T-helper 2 cell (primary cell): ENCODE data around the gene CORO2B.

Experiments used
- DNase-seq, 5 experiments: peaks; one replicate each; pipeline versions ENCODE4 v3.0.0 to v3.0.0-alpha.2; 2012 to 2022

CORO2B gene

DNA sequence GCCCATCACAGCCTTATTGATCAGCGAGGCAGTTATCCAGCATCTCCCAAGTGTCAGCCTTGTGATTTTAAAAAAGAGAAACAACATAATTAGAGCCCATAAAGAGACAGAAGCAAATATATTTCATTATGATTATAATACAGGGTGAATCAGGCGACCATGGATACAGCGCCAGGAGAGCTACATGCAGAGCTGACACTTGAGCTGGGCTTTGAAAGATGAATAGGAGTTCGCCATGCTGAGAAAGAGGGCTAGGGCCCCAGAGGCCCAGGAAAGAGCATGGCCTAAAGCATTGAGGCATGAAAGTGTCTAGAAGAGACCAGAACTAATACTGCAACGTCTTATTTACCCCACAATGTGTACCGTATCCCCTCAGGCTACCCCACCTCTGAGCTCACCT lies 4.2 kb upstream of the CORO2B start:
- no peak for DNase-seq

DNA sequence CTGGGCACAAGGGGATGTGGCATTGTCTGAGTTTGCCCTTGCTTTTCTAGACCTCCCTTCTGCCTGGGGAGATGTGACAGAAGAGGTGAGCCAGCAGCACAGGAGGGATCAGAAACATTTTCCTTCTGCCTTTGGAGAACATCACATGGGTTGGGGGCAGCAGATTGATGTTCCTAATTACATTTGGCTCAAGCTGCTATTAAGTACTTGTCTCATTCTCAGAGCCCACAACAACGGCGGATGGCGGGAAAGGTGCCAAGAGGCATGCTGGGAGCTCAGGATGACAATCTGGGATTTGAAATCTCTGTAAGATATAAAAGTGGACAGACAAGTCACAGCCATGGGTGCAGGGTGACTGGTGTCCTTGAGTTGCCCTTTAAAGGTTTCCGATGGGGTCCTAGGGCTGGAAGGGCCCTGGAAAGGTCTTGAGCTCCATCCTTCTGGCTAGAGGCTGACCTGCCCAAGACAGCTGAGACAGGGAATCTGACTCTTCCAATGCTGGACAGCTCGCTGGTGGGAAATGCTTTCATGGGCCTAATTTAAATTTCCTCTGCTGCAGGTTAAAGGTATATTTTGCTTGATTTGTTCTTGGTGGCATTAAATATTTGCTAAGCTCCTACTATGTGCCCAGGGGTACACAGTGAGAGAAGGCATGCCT lies 2.4 kb upstream of the CORO2B start:
- DNase-seq, result no peak

DNA sequence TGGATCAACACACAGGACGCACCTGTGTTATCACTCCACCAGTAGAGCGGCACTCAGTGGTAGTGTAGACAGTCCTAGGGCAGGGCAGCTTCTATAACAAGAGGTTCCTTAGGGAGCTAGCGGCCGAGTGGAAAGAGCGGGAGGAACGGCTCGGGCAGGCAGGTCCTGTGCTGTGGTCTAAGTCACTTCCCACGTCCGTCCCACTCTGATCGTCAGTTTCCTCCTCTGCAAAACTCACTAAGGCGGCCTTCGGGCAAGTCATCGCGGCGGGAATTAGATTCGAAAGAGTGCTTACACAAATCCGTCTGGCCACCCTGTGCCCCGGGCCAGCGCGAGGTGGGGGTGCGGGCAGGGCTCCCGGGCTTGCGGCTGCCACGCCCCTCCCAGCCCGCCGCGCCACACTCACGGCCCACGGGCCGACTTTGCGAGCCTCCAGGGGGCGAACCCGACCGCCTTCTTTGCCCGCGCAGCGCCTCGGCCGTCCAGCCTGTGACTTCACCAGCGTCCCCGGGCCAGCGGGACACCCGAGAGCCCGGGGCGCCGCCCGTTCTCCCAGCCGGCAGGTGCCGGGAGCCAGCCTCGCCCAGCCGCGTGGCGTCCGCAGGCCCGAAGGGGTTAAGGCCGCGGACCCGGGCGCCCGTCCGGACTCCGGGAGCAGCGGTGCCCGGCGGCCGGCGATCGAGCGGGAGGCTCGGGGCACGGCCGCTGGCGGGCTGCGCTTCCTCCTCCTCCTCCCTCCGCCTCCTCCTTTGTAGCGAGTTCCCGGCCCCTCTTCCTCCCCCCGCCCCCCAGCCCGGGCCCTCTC lies 416 bp upstream of the CORO2B start:
- no peak for DNase-seq

DNA sequence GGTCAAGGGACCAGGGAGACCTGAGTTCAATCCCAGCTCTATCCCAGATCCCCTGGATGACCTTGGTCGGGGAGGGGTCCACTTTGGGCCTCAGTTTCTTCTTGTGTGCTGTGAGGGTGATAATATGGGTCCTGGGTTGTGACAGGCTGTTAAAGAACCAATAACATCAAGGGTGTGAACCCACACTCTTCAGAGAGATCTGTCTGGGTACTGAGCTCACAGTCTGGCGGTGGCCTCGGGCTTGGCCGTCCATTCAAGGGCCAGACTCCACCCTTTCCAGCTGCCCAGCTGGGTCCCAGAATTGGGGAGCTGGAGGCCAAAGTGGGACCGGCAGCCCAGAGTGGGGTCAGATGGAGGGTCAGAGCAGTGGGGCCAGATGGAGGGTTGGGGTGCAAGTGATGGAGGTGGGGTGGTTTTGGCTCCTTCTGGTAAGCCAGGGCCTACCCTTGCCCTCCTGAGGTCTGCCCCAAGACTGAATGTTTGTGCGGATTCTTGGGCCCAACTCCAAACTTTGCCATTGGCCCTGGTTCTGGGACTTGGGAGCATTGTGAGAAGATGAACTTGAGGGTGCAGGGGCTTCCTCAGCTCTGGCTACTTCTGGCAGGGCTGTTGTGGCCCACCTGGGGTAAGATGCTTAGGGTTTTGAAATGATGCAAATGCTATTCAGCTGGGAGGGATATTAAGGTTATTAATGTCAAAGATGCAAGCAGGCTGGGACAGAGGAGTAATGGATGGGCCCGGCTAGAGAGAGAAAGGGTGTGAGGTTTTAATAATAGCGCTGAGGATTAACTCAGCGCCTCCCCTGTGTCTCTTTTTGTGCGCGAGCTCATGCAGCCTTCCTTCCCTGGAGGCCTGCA lies 1.5 kb downstream of the CORO2B start:
- DNase-seq, result no peak

DNA sequence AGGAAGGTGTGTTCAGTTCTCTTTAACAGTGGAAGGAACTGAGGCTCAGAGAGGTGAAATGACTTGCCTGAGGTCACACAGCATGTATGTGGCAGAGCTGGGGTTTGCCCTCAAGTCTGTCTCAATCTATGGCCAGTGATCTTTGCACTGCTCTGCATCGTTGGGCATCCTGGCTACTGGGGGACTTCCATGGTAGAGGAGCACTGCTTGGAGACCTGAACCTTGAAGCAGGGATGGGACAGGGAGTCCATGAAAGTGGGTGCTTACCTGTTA lies 2.0 kb downstream of the CORO2B start:
- no peak for DNase-seq

DNA sequence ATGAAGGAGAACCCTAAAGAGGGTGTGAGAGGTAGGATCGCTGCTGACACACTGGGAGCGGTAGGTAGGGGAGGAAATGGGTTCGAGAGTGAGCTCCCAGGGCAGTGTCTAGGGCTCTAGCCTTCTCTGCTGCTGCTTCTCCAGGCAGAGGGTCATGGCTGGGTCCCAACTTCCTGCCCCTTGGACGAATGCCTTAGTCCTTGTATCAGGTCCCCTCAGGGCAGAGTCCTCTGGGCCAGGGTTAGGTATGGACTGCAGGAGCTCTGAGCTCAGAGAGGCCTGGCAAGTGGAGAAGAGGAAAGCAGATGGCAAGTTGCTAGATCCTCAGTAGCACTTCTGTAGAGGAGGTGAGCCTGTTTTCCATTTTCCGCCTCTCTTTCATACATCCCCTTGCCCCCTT lies 2.9 kb downstream of the CORO2B start:
- no peak for DNase-seq

DNA sequence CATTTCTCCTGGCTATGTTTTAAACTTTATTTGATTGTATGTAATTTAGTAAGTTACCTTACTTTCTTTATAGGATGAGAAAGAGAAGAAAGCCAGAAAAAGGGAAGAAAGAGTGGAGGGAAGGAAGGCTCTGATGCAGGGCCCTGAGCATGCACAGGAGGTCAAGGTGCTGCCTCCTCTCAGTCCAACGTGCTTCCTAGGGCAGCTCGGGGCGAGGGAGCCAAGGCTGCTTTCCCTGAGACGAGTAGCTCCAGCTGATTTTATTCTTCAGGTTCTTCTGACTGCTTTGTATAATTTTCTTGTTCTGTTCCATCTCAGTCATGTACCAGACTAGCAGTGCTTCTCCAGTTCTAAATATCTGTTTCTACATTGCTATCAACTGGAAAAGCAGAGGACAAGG lies 3.4 kb downstream of the CORO2B start:
- no peak for DNase-seq

DNA sequence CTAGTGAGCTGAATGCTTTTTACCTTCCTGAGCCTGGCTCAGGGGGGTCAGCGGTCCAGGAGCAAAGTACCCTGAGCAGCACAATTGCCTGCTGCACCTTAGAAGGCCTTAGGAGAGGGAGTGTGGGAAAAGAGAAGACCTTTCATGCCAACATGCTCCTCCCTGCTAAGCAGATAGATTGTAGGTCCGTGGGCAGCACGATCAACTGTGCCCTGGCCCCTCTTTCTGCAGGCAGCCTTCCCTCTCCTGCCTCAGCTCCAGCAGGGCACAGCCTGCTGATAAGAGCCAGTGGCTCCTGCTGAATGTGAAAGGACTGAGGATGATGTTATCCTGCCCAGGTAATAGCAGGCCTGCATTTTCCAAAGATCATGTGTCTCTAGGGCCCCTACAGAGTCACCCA lies 4.1 kb downstream of the CORO2B start:
- no peak for DNase-seq

DNA sequence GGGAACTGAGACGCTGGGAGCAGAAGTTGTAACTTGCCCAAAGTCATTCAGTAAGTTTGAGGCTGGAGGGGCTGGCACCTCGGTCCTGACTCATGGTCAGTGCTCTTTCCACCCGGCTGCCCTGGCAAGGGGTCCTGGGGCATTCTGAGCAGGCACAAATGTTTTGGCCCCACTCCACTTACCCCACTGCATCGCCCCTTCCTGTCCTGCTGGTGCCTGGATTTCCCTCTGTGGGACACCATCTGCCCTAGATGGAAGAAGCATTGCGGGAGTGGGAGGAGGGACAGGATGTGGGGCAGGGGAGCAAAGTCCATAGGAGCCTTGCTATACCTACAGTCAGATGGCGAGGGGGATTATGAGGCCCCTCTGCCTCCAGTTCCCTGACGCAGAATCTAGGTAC lies 4.5 kb downstream of the CORO2B start:
- DNase-seq, result no peak

DNA sequence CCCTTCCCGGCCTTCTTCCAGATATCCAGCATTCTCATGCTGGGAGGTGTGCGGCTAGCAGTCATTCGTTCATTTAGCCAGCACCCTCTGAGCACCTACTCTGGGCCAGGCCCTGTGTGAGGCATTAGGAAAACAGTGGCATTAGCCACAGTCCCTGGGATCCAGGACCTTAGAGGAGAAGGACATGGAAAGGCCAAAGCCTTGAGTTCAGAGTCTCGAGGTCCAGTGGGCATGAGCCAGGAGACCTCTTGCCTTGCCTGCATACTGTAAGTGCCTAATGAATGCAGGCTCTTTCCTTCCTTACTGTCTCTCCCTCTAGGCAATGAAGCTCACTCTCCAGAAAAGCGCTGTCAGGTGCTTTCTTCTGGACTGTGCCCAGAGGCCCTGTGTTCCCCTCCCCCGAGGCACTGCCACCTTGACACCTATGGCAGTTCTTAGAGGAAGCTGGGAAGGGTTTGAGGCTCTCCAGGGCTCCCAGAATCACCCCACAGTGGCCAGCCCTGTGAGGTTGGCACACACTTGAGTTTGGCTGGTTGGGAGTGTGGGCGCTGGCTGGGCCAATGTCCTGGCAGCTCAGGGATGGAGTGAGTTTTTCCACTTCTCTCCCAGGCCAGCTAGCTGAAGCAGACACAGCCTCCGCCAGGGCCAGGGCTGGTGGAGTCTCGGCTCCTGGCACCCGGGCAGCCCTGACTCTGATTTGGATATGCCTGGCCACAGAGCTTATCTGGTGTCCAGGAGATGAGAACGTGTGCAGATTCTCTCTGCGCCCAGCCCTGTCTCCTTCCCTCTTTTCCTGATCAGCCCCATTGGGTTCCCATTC lies 5.4 kb downstream of the CORO2B start:
- DNase-seq, result no peak

DNA sequence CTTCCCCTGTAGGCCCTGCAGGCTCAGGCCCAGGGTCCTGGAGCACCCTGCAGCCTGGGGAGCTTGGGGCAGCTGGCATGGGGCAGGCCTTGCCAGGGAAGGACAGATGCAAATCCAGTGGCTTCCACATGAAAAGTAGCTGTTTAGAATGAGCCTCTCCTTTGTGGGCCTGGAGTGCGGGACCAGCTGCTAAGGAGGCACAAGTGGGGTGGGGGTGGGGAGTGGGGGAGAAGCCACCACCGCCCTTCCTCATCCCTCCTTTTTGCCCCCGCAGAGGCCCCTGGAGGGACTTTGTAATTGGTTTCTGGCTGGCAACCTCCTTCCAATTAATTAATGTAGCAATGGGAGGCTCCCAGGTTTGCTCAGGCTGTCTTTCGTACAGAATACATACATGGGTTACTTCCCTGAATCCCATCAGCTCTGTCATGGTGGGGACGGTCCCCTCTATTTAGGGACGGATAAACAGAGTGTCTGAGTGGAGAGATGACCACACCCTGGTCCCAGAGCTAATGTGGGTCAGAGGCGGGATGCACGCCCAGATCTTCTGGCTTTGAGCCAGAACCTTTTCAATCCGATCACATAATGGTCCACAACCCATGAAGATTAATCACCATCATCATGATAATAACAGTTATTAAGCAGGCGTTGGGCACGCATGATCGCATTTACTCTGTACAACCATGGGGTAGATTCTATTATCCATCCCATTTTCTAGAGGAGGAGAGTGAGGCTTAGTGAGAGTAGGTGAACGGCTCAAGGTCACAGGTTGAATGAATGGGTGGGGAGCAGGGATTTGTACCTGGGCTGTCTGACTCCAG lies 6.2 kb downstream of the CORO2B start:
- no peak for DNase-seq

DNA sequence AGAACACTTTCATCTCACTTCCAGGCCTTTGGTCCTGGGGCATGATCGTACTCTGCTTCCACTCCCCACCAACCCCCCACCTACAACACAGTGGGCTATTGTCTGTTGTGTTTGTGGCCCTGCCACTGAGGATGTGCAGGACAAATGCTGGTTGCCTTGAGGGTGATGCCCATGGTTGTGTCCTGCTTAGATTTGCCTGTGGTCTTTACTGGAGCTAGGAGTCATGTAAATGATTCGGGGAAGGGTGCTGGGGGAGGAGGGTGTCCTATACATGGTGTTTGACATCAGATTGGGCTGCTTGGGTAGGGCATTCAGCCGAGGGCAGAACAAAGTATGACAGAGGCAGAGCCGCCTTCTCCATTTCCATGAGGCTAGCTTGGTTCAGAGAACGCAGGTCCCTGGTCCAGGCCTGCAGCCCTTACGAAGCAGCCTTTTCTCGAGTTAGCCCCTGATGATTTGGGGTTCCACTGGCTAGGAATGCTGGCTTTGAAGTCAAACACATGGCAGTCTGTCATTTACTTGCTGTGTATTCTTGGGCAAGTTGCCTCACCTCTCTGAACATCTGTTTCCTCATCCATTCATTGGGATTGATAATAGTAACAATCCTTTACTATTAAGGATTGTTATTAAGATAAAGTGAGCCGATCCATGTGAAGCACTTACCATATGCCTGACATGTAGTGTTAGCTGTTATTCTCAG lies 6.9 kb downstream of the CORO2B start:
- DNase-seq, result no peak

DNA sequence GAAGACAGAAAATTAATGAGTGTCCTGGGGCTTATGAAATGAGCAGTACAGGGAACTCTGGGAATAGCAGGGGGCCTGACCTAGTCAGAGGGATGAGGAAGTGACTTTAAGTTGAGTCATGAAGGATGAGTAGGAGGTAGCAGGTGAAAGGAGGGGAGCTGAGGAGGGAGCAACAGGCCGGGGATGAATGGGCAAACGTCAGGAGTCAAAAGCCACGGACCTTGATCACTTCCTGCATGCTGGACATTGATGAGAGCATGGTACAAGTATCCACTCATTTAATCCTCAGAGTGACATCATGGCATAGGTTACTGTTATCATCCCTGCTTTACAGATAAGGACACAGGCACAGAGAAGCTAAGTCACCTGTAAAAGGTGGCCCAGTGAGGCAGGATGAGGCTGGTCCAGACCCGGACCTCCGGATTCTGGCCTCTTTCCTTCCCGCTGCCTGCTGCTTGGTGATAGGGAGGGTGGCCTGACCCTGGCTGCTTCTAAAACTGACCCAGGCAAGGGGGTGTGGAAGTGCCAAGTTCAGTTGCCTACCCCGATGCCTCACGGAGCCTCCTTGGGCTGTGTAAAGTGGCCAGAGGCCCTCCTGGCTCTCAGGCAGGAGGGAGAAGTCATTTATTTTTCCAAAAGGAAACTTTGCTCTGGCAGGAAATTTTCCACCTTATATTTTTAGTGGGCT lies 7.6 kb downstream of the CORO2B start:
- no peak for DNase-seq

DNA sequence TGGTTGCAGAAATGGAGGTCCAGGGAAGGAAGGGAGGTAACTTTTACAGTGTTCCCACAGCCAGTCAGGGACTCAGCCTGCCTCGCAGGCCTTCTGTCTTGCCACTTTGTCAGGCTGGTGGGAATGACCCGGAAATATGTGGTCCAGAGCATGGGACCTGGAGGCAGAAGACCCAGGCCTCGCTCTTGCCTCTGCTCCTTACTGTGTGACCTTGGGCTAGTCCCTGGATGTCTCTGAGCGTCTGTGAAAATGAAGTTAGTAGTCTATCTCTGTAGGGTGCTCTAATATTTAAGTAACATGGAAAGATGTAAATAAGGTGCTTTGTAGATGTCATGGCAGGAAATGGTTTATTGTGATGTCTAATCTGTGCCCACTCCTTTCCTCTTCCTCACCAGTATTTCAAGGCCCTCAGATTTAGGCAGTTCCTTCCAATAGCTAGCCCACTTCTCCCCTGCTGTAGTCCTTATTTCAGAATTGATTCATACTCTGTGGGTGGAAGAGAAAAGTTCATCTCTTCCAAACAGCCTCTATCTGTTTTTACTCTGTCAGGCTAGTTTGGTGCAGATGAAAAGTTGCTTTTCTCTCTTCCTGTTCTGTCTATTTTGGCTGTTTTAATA lies 9.1 kb downstream of the CORO2B start:
- no peak for DNase-seq

DNA sequence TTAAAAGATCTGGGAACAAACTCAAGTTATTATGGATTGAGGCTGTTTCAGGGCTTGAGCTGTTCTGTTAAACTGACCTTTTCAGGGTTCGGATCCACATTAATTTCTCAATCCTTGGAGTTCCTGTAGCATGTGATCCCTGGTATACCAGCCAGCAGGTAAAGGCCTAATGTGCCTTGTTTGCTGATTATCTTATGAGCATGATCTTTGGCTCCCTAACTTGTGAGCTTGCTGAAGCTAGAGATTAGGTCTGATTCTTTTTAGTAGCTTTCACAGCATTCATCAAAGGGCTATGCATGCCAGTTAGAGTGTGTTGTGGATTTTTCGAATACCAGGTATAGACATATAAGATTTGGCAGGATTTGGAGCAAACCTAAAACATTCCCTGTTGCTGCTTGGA lies 10.3 kb downstream of the CORO2B start:
- DNase-seq, result no peak

DNA sequence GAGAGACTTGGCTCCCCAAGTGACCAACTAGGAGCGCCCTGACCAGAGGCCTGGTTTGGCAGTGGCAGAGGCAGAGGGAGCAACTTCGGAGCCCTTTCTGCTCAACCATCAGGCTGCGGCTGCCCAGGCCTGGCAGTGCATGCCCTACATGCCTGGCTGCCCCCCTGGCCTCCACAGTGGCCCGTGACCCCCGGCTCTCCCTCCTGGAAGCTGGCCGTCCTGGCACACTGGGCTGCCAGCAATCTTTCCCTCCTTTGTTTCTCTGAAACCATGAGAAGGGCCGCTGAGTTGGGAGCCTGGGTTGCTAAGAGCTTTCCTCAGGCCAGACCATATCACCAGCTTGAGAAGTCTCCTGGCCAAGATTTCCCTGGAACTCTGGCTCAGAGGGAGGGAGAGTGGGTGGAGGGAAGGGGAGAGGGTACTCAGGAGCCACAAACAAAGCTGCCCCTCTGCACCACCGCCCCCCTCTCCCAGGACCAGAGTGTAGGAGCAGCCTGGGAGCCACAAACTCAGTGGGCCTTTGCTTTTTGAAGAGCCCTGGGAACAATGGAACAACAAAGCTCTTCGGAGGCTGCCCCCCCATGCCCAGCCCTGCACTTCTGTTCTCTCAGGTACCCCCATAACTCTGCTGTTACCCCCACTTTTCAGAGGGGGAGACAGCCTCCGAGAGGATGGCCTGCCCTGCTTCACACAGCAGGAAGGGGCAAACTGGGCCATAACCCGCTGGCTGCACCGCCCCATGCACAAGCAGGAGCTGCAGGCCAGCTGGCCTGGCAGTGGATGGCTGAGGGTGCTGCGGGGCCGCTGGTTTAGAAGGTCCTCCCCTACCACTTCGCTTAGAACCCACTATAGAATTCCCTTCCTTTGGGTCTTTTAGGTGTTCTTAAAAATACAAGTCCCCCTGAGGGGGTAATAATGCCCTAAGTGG lies 11.3 kb downstream of the CORO2B start:
- DNase-seq, result no peak

DNA sequence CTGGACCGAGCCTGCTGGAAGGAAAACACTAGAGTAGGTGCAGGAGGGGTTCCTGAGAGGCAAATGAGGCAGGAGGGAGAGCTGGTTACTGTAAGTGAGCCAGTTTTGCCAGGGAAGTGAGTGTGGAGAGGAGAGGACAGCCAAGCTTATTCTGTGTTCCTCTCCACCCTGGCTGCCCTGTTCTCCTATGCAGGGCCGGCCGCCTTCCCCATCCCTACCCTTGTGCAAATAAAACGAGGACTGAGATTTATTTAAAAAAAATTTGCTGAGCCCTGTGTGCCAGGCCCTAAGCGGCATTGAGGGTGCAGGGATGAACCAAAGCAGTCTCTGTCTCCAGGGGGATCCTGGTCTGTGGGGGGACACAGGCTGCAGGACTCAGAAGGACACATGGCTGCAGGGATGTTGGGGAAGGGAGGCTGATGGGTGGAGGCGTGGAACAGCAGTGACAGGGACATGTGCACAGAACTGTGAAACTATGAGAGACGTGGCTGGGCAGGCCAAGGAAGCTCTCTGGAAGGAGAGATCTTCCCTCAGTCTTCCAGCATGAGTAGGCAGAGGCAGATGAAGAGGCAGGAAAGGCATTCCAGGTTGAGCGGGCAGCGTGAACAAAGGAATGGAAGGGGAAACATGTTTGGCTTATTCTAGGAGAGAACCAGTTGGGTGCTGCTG lies 12.1 kb downstream of the CORO2B start:
- no peak for DNase-seq

DNA sequence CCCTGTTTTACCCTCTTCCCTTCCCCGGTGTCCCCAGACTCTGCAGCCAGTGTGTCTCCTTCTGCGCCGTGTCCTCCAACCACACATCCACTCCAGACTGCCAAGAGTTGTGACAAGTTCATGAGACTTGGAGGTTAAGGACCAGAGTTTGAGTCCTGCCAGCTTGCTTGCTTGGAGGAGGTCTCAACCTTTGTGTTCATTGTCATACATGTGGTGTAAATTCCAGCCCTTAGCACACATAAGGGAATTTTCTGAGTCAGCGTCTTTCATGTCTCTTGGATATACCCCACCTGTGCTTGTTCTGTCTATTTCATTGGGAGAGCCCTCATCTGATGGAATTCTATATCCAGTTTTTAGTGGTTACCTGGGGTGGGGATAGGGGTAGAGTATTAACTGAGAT lies 13.3 kb downstream of the CORO2B start:
- DNase-seq, result no peak

DNA sequence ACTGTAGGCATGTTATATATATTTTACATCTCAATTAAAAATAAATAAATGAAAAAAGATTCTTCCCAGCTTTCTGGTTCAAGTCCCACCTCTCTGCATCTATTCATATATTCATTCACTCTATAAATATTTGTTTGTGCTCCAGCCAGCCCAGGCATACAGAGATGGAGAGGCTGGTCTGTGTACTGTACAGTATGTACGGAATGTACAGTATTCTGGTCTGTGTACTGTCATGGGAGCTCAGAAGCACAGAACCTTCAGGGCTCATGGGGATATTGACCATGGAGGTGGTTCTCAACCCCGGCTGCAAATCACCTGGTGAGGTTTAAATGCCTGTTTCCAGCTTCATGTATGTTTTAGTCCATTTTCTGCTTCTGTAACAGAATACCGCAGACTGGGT lies 13.8 kb downstream of the CORO2B start:
- DNase-seq, result no peak
